Activated naive CD8-positive, alpha-beta T cell treated with anti-CD3 and anti-CD28 coated beads for 36 hours (primary cell): ENCODE data around the gene EZH1. TPM values are rescaled to one million over a fixed set of nuclear protein-coding genes. Genes with fewer than 3 reads are reported as not detected.

Experiments used
- DNase-seq: peaks from one replicate; pipeline ENCODE4 v3.0.0; 2021
- H3K27ac Mint-ChIP-seq: one replicate; pipeline ENCODE4 v1.8.0; 2022; ENCODE audit warnings: mild to moderate bottlenecking, moderate library complexity, mixed read lengths
- H3K27me3 Mint-ChIP-seq: one replicate; pipeline ENCODE4 v1.8.0; 2022; ENCODE audit warnings: mild to moderate bottlenecking, mixed read lengths
- H3K36me3 Mint-ChIP-seq: one replicate; pipeline ENCODE4 v1.8.0; 2021; ENCODE audit warnings: mild to moderate bottlenecking, mixed read lengths
- H3K4me1 Mint-ChIP-seq: one replicate; pipeline ENCODE4 v1.8.0; 2021; ENCODE audit warnings: mixed read lengths
- H3K4me3 Mint-ChIP-seq: one replicate; pipeline ENCODE4 v1.8.0; 2022; ENCODE audit warnings: mild to moderate bottlenecking, moderate library complexity, mixed read lengths
- H3K9me3 Mint-ChIP-seq: one replicate; pipeline ENCODE4 v1.8.0; 2022; ENCODE audit warnings: mixed read lengths
- total RNA-seq, 2 experiments: library from RNA; stranded (reverse); gene quantifications; one replicate each; pipeline ENCODE4 v1.2.3, GENCODE V29; 2021

EZH1 gene
- total RNA-seq, 2 experiments from 2014 or later, result 14.4 to 17.5 TPM

GRCh38 chr17:42685831-42686230, 59.0 kb downstream of the EZH1 start:
- no peak for DNase-seq
- Mint-ChIP-seq H3K27ac (no peak overlapping the region), H3K27me3 (peaks cover 36% of the 10 kb centered on the region), H3K9me3 (no peaks in the 10 kb centered on the region), H3K36me3 (no peaks in the 10 kb centered on the region), H3K4me1 (peaks cover 23% of the 10 kb centered on the region), H3K4me3 (no peak overlapping the region)

- no peak for DNase-seq
- no peak overlapping the region for H3K4me3 Mint-ChIP-seq
- no peak overlapping the region for H3K27ac Mint-ChIP-seq
- peaks cover 28% of the 10 kb centered on the region for H3K4me1 Mint-ChIP-seq
- H3K36me3 Mint-ChIP-seq, result no peaks in the 10 kb centered on the region
- peaks cover 42% of the 10 kb centered on the region for H3K27me3 Mint-ChIP-seq
- no peaks in the 10 kb centered on the region for H3K9me3 Mint-ChIP-seq
Observed at GRCh38 chr17:42684929-42685556, 59.8 kb downstream of the EZH1 start.

GRCh38 chr17:42683407-42684034, 61.3 kb downstream of the EZH1 start:
- no peaks in the 10 kb centered on the region for H3K9me3 Mint-ChIP-seq
- no peaks in the 10 kb centered on the region for H3K36me3 Mint-ChIP-seq
- DNase-seq, result peak; percentile 32
- no peak overlapping the region for H3K4me3 Mint-ChIP-seq
- H3K4me1 Mint-ChIP-seq, result peaks cover 41% of the 10 kb centered on the region
- H3K27ac Mint-ChIP-seq, result no peak overlapping the region
- peaks cover 45% of the 10 kb centered on the region for H3K27me3 Mint-ChIP-seq

- Mint-ChIP-seq H3K27me3 (peaks cover 45% of the 10 kb centered on the region), H3K4me1 (peaks cover 44% of the 10 kb centered on the region), H3K36me3 (no peaks in the 10 kb centered on the region), H3K9me3 (no peaks in the 10 kb centered on the region), H3K4me3 (peak overlapping the region; percentile 73), H3K27ac (no peak overlapping the region)
- DNase-seq, result peak; percentile 50
Observed at GRCh38 chr17:42682722-42683403, 62.0 kb downstream of the EZH1 start.

- peak; percentile 43 for DNase-seq
- H3K27me3 Mint-ChIP-seq, result peaks cover 45% of the 10 kb centered on the region
- no peaks in the 10 kb centered on the region for H3K36me3 Mint-ChIP-seq
- peaks cover 50% of the 10 kb centered on the region for H3K4me1 Mint-ChIP-seq
- peak within 1 kb of the TSS; percentile 48 for H3K27ac Mint-ChIP-seq
- H3K4me3 Mint-ChIP-seq, result peak within 1 kb of the TSS; percentile 73
- H3K9me3 Mint-ChIP-seq, result no peaks in the 10 kb centered on the region
Observed at GRCh38 chr17:42681976-42682721, 62.7 kb downstream of the EZH1 start, which contains the start of gene CNTNAP1. Gene CNTNAP1 (plus strand): TSS chr17:42682531. CDS start chr17:42682830, 299 bp downstream.

GRCh38 chr17:42680331-42680808, 64.5 kb downstream of the EZH1 start:
- H3K4me1 Mint-ChIP-seq, result peaks cover 50% of the 10 kb centered on the region
- DNase-seq, result no peak
- H3K27ac Mint-ChIP-seq, result peak overlapping the region; percentile 31
- no peaks in the 10 kb centered on the region for H3K9me3 Mint-ChIP-seq
- no peaks in the 10 kb centered on the region for H3K36me3 Mint-ChIP-seq
- H3K27me3 Mint-ChIP-seq, result peaks cover 58% of the 10 kb centered on the region
- no peak overlapping the region for H3K4me3 Mint-ChIP-seq

- peaks cover 63% of the 10 kb centered on the region for H3K27me3 Mint-ChIP-seq
Observed at GRCh38 chr17:42679492-42680330, 65.1 kb downstream of the EZH1 start.

GRCh38 chr17:42678951-42679491, 65.8 kb downstream of the EZH1 start:
- H3K9me3 Mint-ChIP-seq, result no peaks in the 10 kb centered on the region
- no peaks in the 10 kb centered on the region for H3K36me3 Mint-ChIP-seq
- H3K27me3 Mint-ChIP-seq, result peaks cover 64% of the 10 kb centered on the region
- H3K27ac Mint-ChIP-seq, result peak overlapping the region; percentile 71
- DNase-seq, result peak; percentile 59
- H3K4me3 Mint-ChIP-seq, result peak overlapping the region; percentile 80
- peaks cover 53% of the 10 kb centered on the region for H3K4me1 Mint-ChIP-seq

More at GRCh38 chr17:42679492-42680330, 65.1 kb downstream of the EZH1 start:
- DNase-seq, result peak; percentile 85
- peak overlapping the region; percentile 61 for H3K4me3 Mint-ChIP-seq
- H3K9me3 Mint-ChIP-seq, result no peaks in the 10 kb centered on the region
- peak overlapping the region; percentile 63 for H3K27ac Mint-ChIP-seq
- peaks cover 51% of the 10 kb centered on the region for H3K4me1 Mint-ChIP-seq
- H3K36me3 Mint-ChIP-seq, result no peaks in the 10 kb centered on the region

GRCh38 chr17:42677921-42678781, 66.7 kb downstream of the EZH1 start:
- H3K36me3 Mint-ChIP-seq, result no peaks in the 10 kb centered on the region
- no peaks in the 10 kb centered on the region for H3K9me3 Mint-ChIP-seq
- peak; percentile 81 for DNase-seq
- peak overlapping the region; percentile 80 for H3K4me3 Mint-ChIP-seq
- peaks cover 63% of the 10 kb centered on the region for H3K27me3 Mint-ChIP-seq
- peak overlapping the region; percentile 71 for H3K27ac Mint-ChIP-seq
- H3K4me1 Mint-ChIP-seq, result peaks cover 49% of the 10 kb centered on the region

- peak; percentile 96 for DNase-seq
- Mint-ChIP-seq H3K4me1 (peaks cover 43% of the 10 kb centered on the region), H3K27ac (peak overlapping the region; percentile 60), H3K27me3 (peaks cover 63% of the 10 kb centered on the region), H3K4me3 (peak overlapping the region; percentile 78), H3K9me3 (no peaks in the 10 kb centered on the region), H3K36me3 (no peaks in the 10 kb centered on the region)
Observed at GRCh38 chr17:42677012-42677857, 67.6 kb downstream of the EZH1 start.

GRCh38 chr17:42676424-42677011, 68.3 kb downstream of the EZH1 start, which contains the start of gene PLEKHH3:
Gene PLEKHH3 (minus strand): TSS chr17:42676994. CDS start chr17:42676563, 431 bp downstream.
- peaks cover 38% of the 10 kb centered on the region for H3K4me1 Mint-ChIP-seq
- H3K9me3 Mint-ChIP-seq, result no peaks in the 10 kb centered on the region
- H3K27ac Mint-ChIP-seq, result peak within 1 kb of the TSS; percentile 60
- no peak for DNase-seq
- peaks cover 61% of the 10 kb centered on the region for H3K27me3 Mint-ChIP-seq
- H3K4me3 Mint-ChIP-seq, result peak within 1 kb of the TSS; percentile 78
- H3K36me3 Mint-ChIP-seq, result no peaks in the 10 kb centered on the region

GRCh38 chr17:42675965-42676423, 68.8 kb downstream of the EZH1 start:
- no peak for DNase-seq
- H3K27ac Mint-ChIP-seq, result no peak overlapping the region
- H3K4me3 Mint-ChIP-seq, result peak overlapping the region; percentile 69
- H3K36me3 Mint-ChIP-seq, result no peaks in the 10 kb centered on the region
- peaks cover 35% of the 10 kb centered on the region for H3K4me1 Mint-ChIP-seq
- H3K27me3 Mint-ChIP-seq, result peaks cover 61% of the 10 kb centered on the region
- no peaks in the 10 kb centered on the region for H3K9me3 Mint-ChIP-seq
